Measurements from ENCODE around the gene ZNF568.

DNA sequence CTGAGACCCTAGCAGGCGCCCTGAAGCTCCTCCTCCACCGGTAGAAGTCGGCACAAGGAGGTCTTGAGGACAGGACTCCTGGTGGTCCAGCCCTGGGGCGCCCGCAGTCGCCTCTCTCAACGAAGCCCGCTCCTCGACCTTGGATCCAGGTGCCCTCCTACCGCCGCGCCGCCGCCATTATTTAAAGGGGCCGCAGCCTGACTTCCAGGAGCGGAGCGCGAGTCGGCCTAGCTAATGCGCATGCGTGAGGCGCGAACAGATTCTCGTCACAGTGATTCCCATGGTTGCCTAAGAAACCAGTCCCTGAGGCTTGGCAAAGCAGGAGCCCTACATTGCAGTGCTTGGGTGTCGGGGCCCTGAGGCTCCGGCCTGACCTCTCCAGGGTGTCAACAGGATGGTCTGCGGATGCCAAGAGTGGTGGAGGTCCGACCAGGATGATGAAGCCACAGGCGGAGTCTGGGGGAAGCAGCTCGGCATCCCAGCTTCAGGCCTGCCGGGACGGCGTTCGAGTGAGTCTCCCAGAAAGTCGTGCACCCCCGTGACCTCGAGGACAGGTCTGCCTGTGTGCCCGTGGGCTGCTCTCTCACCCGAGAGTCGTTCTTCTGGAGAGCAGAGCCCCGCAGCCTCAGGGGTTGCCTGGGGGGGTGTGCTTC is 96.1 kb downstream of the ZNF568 start:
- TF ChIP-seq, protein P1, sequence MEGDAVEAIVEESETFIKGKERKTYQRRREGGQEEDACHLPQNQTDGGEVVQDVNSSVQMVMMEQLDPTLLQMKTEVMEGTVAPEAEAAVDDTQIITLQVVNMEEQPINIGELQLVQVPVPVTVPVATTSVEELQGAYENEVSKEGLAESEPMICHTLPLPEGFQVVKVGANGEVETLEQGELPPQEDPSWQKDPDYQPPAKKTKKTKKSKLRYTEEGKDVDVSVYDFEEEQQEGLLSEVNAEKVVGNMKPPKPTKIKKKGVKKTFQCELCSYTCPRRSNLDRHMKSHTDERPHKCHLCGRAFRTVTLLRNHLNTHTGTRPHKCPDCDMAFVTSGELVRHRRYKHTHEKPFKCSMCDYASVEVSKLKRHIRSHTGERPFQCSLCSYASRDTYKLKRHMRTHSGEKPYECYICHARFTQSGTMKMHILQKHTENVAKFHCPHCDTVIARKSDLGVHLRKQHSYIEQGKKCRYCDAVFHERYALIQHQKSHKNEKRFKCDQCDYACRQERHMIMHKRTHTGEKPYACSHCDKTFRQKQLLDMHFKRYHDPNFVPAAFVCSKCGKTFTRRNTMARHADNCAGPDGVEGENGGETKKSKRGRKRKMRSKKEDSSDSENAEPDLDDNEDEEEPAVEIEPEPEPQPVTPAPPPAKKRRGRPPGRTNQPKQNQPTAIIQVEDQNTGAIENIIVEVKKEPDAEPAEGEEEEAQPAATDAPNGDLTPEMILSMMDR (IDR thresholded peaks at IDR 0.05) = no peak
- TF ChIP-seq POLR2A (IDR thresholded peaks at IDR 0.05) = no peak

Data from body of pancreas (tissue), 4 donors.